Upper lobe of right lung (tissue), 1 donor: ENCODE results near the gene SH3BGRL2. TPM values are rescaled to one million over a fixed set of nuclear protein-coding genes. Genes with fewer than 3 reads are reported as not detected.
"Not testable (repeated sequence)": the region's sequence is repeated elsewhere in the genome, so short reads cannot be mapped to it uniquely, and the experiment has no call there.

Experiments used
- ATAC-seq: fragments of 200-7000 bp; cut with Tn5 transposase; one replicate; pipeline ENCODE4 v1.9.1; 2020; ENCODE audit warnings: mild to moderate bottlenecking, moderate library complexity
- DNase-seq: peaks from one replicate; pipeline ENCODE4 v3.0.0-alpha.2; 2020
- H3K27ac ChIP-seq: fragments of 200-600 bp; one replicate; pipeline ENCODE4 v1.8.0; 2022
- H3K27me3 ChIP-seq: fragments of 200-600 bp; one replicate; pipeline ENCODE4 v1.8.0; 2022; ENCODE audit warnings: mild to moderate bottlenecking
- H3K36me3 ChIP-seq: fragments of 200-600 bp; one replicate; pipeline ENCODE4 v1.8.0; 2022
- H3K4me1 ChIP-seq: fragments of 200-600 bp; one replicate; pipeline ENCODE4 v1.8.0; 2022
- H3K4me3 ChIP-seq: fragments of 200-600 bp; one replicate; pipeline ENCODE4 v1.8.0; 2022; ENCODE audit warnings: mild to moderate bottlenecking
- H3K9me3 ChIP-seq: fragments of 200-600 bp; one replicate; pipeline ENCODE4 v1.8.0; 2022
- CTCF ChIP-seq: fragments of 200-600 bp; IDR thresholded peaks from one replicate; pipeline ENCODE4 v1.8.0; 2022; ENCODE audit warnings: antibody characterized with exemption
- intact Hi-C: fragments of 100-400 bp; cut with DNase I; formaldehyde crosslinking; loops from one replicate; pipeline ENCODE4 v1.11.0; 2022
- total RNA-seq: library from RNA; stranded (reverse); fragmentation: NEBNext Ultra II Directional; extraction: Animal tissue kit (Norgen Biotek cat#: 25700); gene quantifications from one replicate; pipeline ENCODE4 v1.2.1, GENCODE V29; 2021
- donor health status: DM: no; HTN: yes; CAD: no; lungs with severe emphysema.

SH3BGRL2 gene
- total RNA-seq, 1 donor from 2014 or later = 33.9 TPM

- Histone ChIP-seq H3K4me3 (no peak overlapping the region), H3K4me1 (peaks cover 18% of the 10 kb centered on the region), H3K36me3 (no peaks in the 10 kb centered on the region), H3K9me3 (no peaks in the 10 kb centered on the region), H3K27ac (peak overlapping the region; percentile 65), H3K27me3 (no peaks in the 10 kb centered on the region)
- TF ChIP-seq CTCF = peak; percentile 53
- peak; percentile 36 for ATAC-seq
- no peak for DNase-seq
- intact Hi-C loops = no loop called here
These were observed 41.5 kb downstream of the SH3BGRL2 start for GRCh38 chr6:79672631-79673111.

GRCh38 chr6:79673947-79674346 lies 42.8 kb downstream of the SH3BGRL2 start:
- intact Hi-C loops = no loop called here
- TF ChIP-seq CTCF = no peak
- Histone ChIP-seq H3K27ac (no peak overlapping the region), H3K4me1 (peaks cover 16% of the 10 kb centered on the region), H3K9me3 (no peaks in the 10 kb centered on the region), H3K4me3 (no peak overlapping the region), H3K27me3 (no peaks in the 10 kb centered on the region), H3K36me3 (no peaks in the 10 kb centered on the region)
- no peak for ATAC-seq
- no peak for DNase-seq

- peak overlapping the region; percentile 2 for H3K27ac ChIP-seq
These were observed 45.9 kb downstream of the SH3BGRL2 start for GRCh38 chr6:79676785-79677736.

GRCh38 chr6:79682682-79683081 lies 51.6 kb downstream of the SH3BGRL2 start:
- H3K27ac ChIP-seq, H3K4me1 ChIP-seq, H3K4me3 ChIP-seq, H3K27me3 ChIP-seq, ATAC-seq, DNase-seq, H3K9me3 ChIP-seq, intact Hi-C loops, H3K36me3 ChIP-seq: not testable (repeated sequence)

More at GRCh38 chr6:79676785-79677736, 45.9 kb downstream of the SH3BGRL2 start:
- no peak for TF ChIP-seq CTCF
- DNase-seq = no peak
- Histone ChIP-seq H3K4me1 (peaks cover 4% of the 10 kb centered on the region), H3K9me3 (no peaks in the 10 kb centered on the region), H3K36me3 (no peaks in the 10 kb centered on the region), H3K27me3 (no peaks in the 10 kb centered on the region), H3K4me3 (no peak overlapping the region)
- intact Hi-C loops = no loop called here
- ATAC-seq = no peak

- no peaks in the 10 kb centered on the region for H3K36me3 ChIP-seq
- no peak overlapping the region for H3K4me3 ChIP-seq
- no peak for ATAC-seq
- no peak for TF ChIP-seq CTCF
- DNase-seq = no peak
- H3K27ac ChIP-seq = no peak overlapping the region
- H3K4me1 ChIP-seq = no peaks in the 10 kb centered on the region
- H3K27me3 ChIP-seq = no peaks in the 10 kb centered on the region
- no peaks in the 10 kb centered on the region for H3K9me3 ChIP-seq
- intact Hi-C loops = no loop called here
These were observed 53.7 kb downstream of the SH3BGRL2 start for GRCh38 chr6:79684876-79685275.

GRCh38 chr6:79686707-79687309 lies 55.7 kb downstream of the SH3BGRL2 start:
- DNase-seq (no peak), ATAC-seq (no peak)
- intact Hi-C loops = no loop called here
- no peaks in the 10 kb centered on the region for H3K36me3 ChIP-seq
- H3K9me3 ChIP-seq = no peaks in the 10 kb centered on the region
- no peak overlapping the region for H3K27ac ChIP-seq
- H3K27me3 ChIP-seq = no peaks in the 10 kb centered on the region
- H3K4me1 ChIP-seq = no peaks in the 10 kb centered on the region
- no peak overlapping the region for H3K4me3 ChIP-seq
- TF ChIP-seq CTCF = no peak
